Posterior vena cava (tissue), 2 donors: Measurements from ENCODE around the gene UQCC2. TPM values are rescaled to one million over a fixed set of nuclear protein-coding genes. Genes with fewer than 3 reads are reported as not detected.

Experiments used
- DNase-seq: peaks from one replicate; pipeline ENCODE4 v3.0.0-alpha.2; 2020; ENCODE audit warnings: low spot score
- intact Hi-C, 2 donors: fragments of 100-400 bp; cut with DNase I; formaldehyde crosslinking; loops; one replicate each; pipeline versions ENCODE4 v1.14.1 to v1.14.2; 2022 to 2023
- total RNA-seq, 2 donors: library from RNA; stranded (reverse); fragmentation: NEBNext Ultra II Directional; extraction: Animal tissue kit (Norgen Biotek cat#: 25700); gene quantifications; one replicate each; pipeline ENCODE4 v1.2.1, GENCODE V29; 2021
- donor health status: DM: yes; HTN: yes; CAD: no.
- donor health status: DM: yes; HTN: yes; CAD: no.

The UQCC2 gene
- total RNA-seq, 2 donors from 2014 or later = 39.7 to 42.3 TPM

- no peak for DNase-seq
- intact Hi-C loops = no loop called here
Measured at GRCh38 chr6:33728438-33728837, 16.9 kb upstream of the UQCC2 start.

GRCh38 chr6:33727932-33728331 lies 16.4 kb upstream of the UQCC2 start:
- DNase-seq = no peak
- intact Hi-C loops = no loop called here

- intact Hi-C loops = no loop called here
- no peak for DNase-seq
Measured at GRCh38 chr6:33727126-33727525, 15.6 kb upstream of the UQCC2 start.

GRCh38 chr6:33726696-33727095 lies 15.2 kb upstream of the UQCC2 start:
- no peak for DNase-seq
- intact Hi-C loops = no loop called here

- DNase-seq = no peak
- intact Hi-C loops = no loop called here
Measured at GRCh38 chr6:33725891-33726673, 14.6 kb upstream of the UQCC2 start.

GRCh38 chr6:33725222-33725621 lies 13.7 kb upstream of the UQCC2 start:
- no peak for DNase-seq
- intact Hi-C loops = no loop called here

GRCh38 chr6:33724102-33725023 lies 12.9 kb upstream of the UQCC2 start:
- intact Hi-C loops = no loop called here
- no peak for DNase-seq

GRCh38 chr6:33723371-33724085 lies 12.0 kb upstream of the UQCC2 start:
- intact Hi-C loops = no loop called here
- no peak for DNase-seq

GRCh38 chr6:33722103-33722623 lies 10.7 kb upstream of the UQCC2 start:
- intact Hi-C loops = no loop called here

GRCh38 chr6:33721508-33721907 lies 10.0 kb upstream of the UQCC2 start:
- no peak for DNase-seq
- intact Hi-C loops = no loop called here

More at GRCh38 chr6:33722103-33722623, 10.7 kb upstream of the UQCC2 start:
- no peak for DNase-seq

- DNase-seq = no peak
- intact Hi-C loops = no loop called here
Measured at GRCh38 chr6:33720998-33721397, 9.5 kb upstream of the UQCC2 start.

- intact Hi-C loops = no loop called here
- DNase-seq = no peak
Measured at GRCh38 chr6:33719326-33719987, 8.0 kb upstream of the UQCC2 start.

- DNase-seq = no peak
- intact Hi-C loops = no loop called here
Measured at GRCh38 chr6:33718713-33719112, 7.2 kb upstream of the UQCC2 start.

- peak; percentile 37 for DNase-seq
- intact Hi-C loops = no loop called here
Measured at GRCh38 chr6:33717934-33718455, 6.5 kb upstream of the UQCC2 start.

GRCh38 chr6:33716890-33717632 lies 5.6 kb upstream of the UQCC2 start:
- intact Hi-C loops = no loop called here
- DNase-seq = no peak

GRCh38 chr6:33716379-33716778 lies 4.9 kb upstream of the UQCC2 start:
- DNase-seq = no peak
- intact Hi-C loops = no loop called here

GRCh38 chr6:33714385-33715040 lies 3.0 kb upstream of the UQCC2 start:
- peak; percentile 48 for DNase-seq
- intact Hi-C loops = no loop called here

- DNase-seq = peak; percentile 3
- intact Hi-C loops = no loop called here
Measured at GRCh38 chr6:33713786-33714185, 2.3 kb upstream of the UQCC2 start.
